Measurements from ENCODE around the gene OPCML. TPM values are rescaled to one million over a fixed set of nuclear protein-coding genes. Genes with fewer than 3 reads are reported as not detected.

The OPCML gene
- total and polyA plus RNA-seq, 2 experiments from 2014 or later, result 1.2 to 4.4 TPM

DNA sequence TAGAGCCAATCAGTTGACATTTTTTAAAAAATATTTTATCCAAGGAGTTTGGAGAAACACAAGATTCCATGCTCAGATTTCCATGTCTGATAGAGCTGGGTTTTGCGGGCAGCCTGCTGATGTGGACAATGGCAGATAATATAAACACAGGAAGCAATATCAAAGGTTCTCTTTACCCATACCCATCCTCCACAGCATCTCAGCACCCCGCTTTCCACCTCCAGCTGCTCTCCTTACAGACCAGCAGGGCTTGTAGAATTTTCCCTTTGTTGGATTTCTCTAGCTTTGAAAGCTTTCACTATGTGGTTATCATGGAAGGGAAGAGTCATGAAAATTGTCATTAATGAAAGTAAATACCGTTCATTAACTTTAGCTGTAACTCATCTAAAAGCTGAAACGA is 746.4 kb downstream of the OPCML start (continued):
- TF ChIP-seq ZNF462 (CRISPR knock-in tag; IDR thresholded peaks at IDR 0.05) (no peak), JUNB (IDR thresholded peaks at IDR 0.05; ENCODE audit: unreplicated experiment) (no peak), CREB1 (CRISPR knock-in tag; IDR thresholded peaks at IDR 0.05; ENCODE audit: low read depth) (no peak), NANOG (IDR thresholded peaks at IDR 0.05; ENCODE audit: borderline replicate concordance) (no peak), EZH2 (IDR thresholded peaks at IDR 0.05; ENCODE audit: low read depth, unreplicated experiment) (no peak), ZNF331 (CRISPR knock-in tag; IDR thresholded peaks at IDR 0.05; ENCODE audit: low read depth) (no peak)

DNA sequence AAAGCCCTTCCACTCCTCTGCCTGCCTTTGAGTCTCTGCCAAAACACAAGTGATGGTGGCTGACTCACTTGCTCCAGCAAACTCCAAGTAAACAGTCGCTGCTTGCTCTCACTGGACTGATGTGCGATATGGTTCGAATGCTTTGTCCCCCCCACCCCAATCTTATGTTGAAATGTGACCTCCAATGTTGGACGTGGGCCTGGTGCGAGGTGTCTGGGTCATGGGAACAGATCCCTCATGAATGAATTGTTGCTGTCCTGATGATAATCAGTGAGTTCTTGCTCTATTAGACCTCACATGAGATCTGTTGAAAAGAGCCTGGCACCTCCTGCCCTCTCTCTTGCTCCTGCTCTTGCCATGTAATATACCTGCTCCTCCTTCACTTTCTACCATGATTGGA is 747.9 kb downstream of the OPCML start:
- DNase-seq (ENCODE audit: low spot score) (no peak), ATAC-seq (no peak)
- Histone ChIP-seq H3K4me1 (ENCODE audit: insufficient read depth) (peaks cover 48% of the 10 kb centered on the region), H3K4me3 (no peak overlapping the region), H3F3A (replicated peaks; ENCODE audit: low read depth) (no peaks in the 10 kb centered on the region), H4K20me1 (replicated peaks; ENCODE audit: insufficient read depth) (no peaks in the 10 kb centered on the region), H3K79me2 (replicated peaks; ENCODE audit: insufficient read depth) (no peaks in the 10 kb centered on the region), H3K36me3 (ENCODE audit: insufficient read depth) (no peaks in the 10 kb centered on the region), H3K27me3 (ENCODE audit: insufficient read depth) (no peaks in the 10 kb centered on the region), H3K4me2 (no peak overlapping the region), H3K9me2 (ENCODE audit: insufficient read depth) (no peaks in the 10 kb centered on the region), H2AFZ (no peak overlapping the region), H3K27ac (ENCODE audit: low read depth) (no peak overlapping the region)
- Mint-ChIP-seq H3K27ac (no peak overlapping the region; the same call in 1 of the 2 replicates), H3K4me3 (no peak overlapping the region), H3K27me3 (ENCODE audit: insufficient read depth, low read depth, poor library complexity) (peaks cover 3% of the 10 kb centered on the region), H3K36me3 (ENCODE audit: low read depth) (no peaks in the 10 kb centered on the region), H3K9me3 (no peaks in the 10 kb centered on the region), H3K4me1 (peaks cover 46% of the 10 kb centered on the region)
- TF ChIP-seq CTCF (conservative IDR thresholded peaks at IDR 0.05; ENCODE audit: low read depth in 2 of 2), result no peak
- no peak for TF ChIP-seq ETS1 (IDR thresholded peaks at IDR 0.05)

Measured in GM23338 (cell line).